IMR-90 (cell line): Measurements from ENCODE around the gene MAPRE2. TPM values are rescaled to one million over a fixed set of nuclear protein-coding genes. Genes with fewer than 3 reads are reported as not detected.

ENCODE experiments used
- ATAC-seq: fragments of 200-7000 bp; cut with Tn5 transposase; 2 replicates; pipeline ENCODE4 v1.9.1; 2020; ENCODE audit warnings: low read depth, mild to moderate bottlenecking, moderate library complexity
- BruUV-seq: library from RNA; stranded (reverse); fragments of 400-500 nt; replicated peaks from 2 replicates; lab custom pipeline; 2021; lab: Mats Ljungman, UMichigan
- CTCF ChIA-PET: fragments of 300-600 bp; formaldehyde crosslinking; extraction: SDS; loops from one replicate; lab custom pipeline; 2021; ENCODE audit warnings: antibody characterized with exemption; lab: Yijun Ruan, JAX
- POLR2A ChIA-PET: fragments of 300-600 bp; sonication (Branson Sonifier 250); formaldehyde crosslinking; loops from one replicate; lab custom pipeline; 2022; ENCODE audit warnings: antibody characterized with exemption; ENCODE audit not compliant: unreplicated experiment; lab: Charles Lee
- DNase-seq: peaks from one replicate; pipeline ENCODE4 v3.0.0; 2013
- H2AFZ ChIP-seq: replicated peaks from 2 replicates; pipeline ENCODE3; 2013; ENCODE audit warnings: low read length, mild to moderate bottlenecking; ENCODE audit not compliant: poor library complexity
- H2AK5ac ChIP-seq: 2 replicates; pipeline ENCODE4 v1.6.1; 2013; ENCODE audit warnings: low read depth, low read length, inconsistent platforms
- H2AK9ac ChIP-seq: replicated peaks from 2 replicates; pipeline ENCODE3; 2013; ENCODE audit warnings: mild to moderate bottlenecking, low read depth, low read length, moderate library complexity; ENCODE audit not compliant: poor library complexity
- H2BK120ac ChIP-seq: 2 replicates; pipeline ENCODE4 v1.6.1; 2013; ENCODE audit warnings: low read depth, low read length, inconsistent platforms
- H2BK15ac ChIP-seq: 3 replicates; pipeline ENCODE4 v1.6.1; 2013; ENCODE audit warnings: low read depth, low read length, inconsistent platforms
- H2BK20ac ChIP-seq: 2 replicates; pipeline ENCODE4 v1.6.1; 2013; ENCODE audit warnings: low read depth, mild to moderate bottlenecking, inconsistent platforms, low read length, moderate library complexity
- H2BK5ac ChIP-seq: 2 replicates; pipeline ENCODE4 v1.6.1; 2013; ENCODE audit warnings: mild to moderate bottlenecking, low read depth, low read length, inconsistent platforms; ENCODE audit not compliant: poor library complexity, severe bottlenecking
- H3K14ac ChIP-seq: replicated peaks from 2 replicates; pipeline ENCODE4 v1.6.1; 2013; ENCODE audit warnings: low read depth, low read length, inconsistent platforms
- H3K18ac ChIP-seq: 2 replicates; pipeline ENCODE4 v1.6.1; 2013; ENCODE audit warnings: low read depth, low read length, control low read depth
- H3K23ac ChIP-seq: 2 replicates; pipeline ENCODE4 v1.6.1; 2013; ENCODE audit warnings: low read depth, low read length, inconsistent platforms
- H3K27ac ChIP-seq: 2 replicates; pipeline ENCODE4 v1.5.1; 2013; ENCODE audit warnings: mild to moderate bottlenecking, control low read depth, low read length; ENCODE audit not compliant: insufficient read depth
- H3K27me3 ChIP-seq: 2 replicates; pipeline ENCODE4 v1.6.1; 2013; ENCODE audit warnings: low read length; ENCODE audit not compliant: control insufficient read depth, insufficient read depth
- H3K36me3 ChIP-seq: 2 replicates; pipeline ENCODE4 v1.6.1; 2013; ENCODE audit warnings: low read length, mixed read lengths; ENCODE audit not compliant: control insufficient read depth, insufficient read depth
- H3K4ac ChIP-seq: 2 replicates; pipeline ENCODE4 v1.6.1; 2013; ENCODE audit warnings: low read depth, low read length, inconsistent platforms
- H3K4me1 ChIP-seq: 2 replicates; pipeline ENCODE4 v1.6.1; 2013; ENCODE audit warnings: low read length, mixed read lengths; ENCODE audit not compliant: control insufficient read depth, insufficient read depth
- H3K4me2 ChIP-seq: 2 replicates; pipeline ENCODE4 v1.6.1; 2013; ENCODE audit warnings: low read depth, mild to moderate bottlenecking, control low read depth, low read length, moderate library complexity
- H3K4me3 ChIP-seq: 2 replicates; pipeline ENCODE4 v1.5.1; 2013; ENCODE audit warnings: low read depth, mild to moderate bottlenecking, control low read depth, low read length, moderate library complexity; ENCODE audit not compliant: insufficient read depth
- H3K56ac ChIP-seq: 2 replicates; pipeline ENCODE4 v1.6.1; 2013; ENCODE audit warnings: low read length, inconsistent platforms; ENCODE audit not compliant: insufficient read depth; ENCODE audit errors: extremely low read depth
- H3K79me1 ChIP-seq, 2 experiments: 2 replicates each; pipeline ENCODE4 v1.6.1; 2013; ENCODE audit warnings: low read length in 2 of 2, inconsistent platforms in 1 of 2, low read depth in 1 of 2
- H3K9ac ChIP-seq: 2 replicates; pipeline ENCODE4 v1.6.1; 2013; ENCODE audit warnings: low read depth, low read length, control low read depth
- H3K9me1 ChIP-seq: 2 replicates; pipeline ENCODE4 v1.6.1; 2013; ENCODE audit warnings: low read length, inconsistent platforms; ENCODE audit not compliant: insufficient read depth
- H3K9me3 ChIP-seq: 2 replicates; pipeline ENCODE4 v1.6.1; 2013; ENCODE audit warnings: low read length; ENCODE audit not compliant: control insufficient read depth, insufficient read depth
- H4K20me1 ChIP-seq: 2 replicates; pipeline ENCODE4 v1.6.1; 2013; ENCODE audit warnings: low read length, inconsistent platforms; ENCODE audit not compliant: insufficient read depth
- H4K5ac ChIP-seq: 2 replicates; pipeline ENCODE4 v1.6.1; 2013; ENCODE audit warnings: mild to moderate bottlenecking, low read depth, low read length, control low read depth
- H4K8ac ChIP-seq, 2 experiments: 2 replicates each; pipeline ENCODE4 v1.6.1; 2013; ENCODE audit warnings: low read depth in 2 of 2, low read length in 2 of 2, control low read depth in 1 of 2, inconsistent platforms in 1 of 2
- H4K91ac ChIP-seq: 2 replicates; pipeline ENCODE4 v1.6.1; 2013; ENCODE audit warnings: low read depth, low read length, inconsistent platforms; ENCODE audit not compliant: insufficient read depth
- BHLHE40 ChIP-seq: fragments of 150-350 bp; IDR thresholded peaks from 2 replicates; pipeline ENCODE4 v1.6.1; 2016; ENCODE audit warnings: mild to moderate bottlenecking, low read depth, low read length
- CEBPB ChIP-seq: IDR thresholded peaks from 2 replicates; pipeline ENCODE4 v1.6.1; 2012; ENCODE audit warnings: low read depth, low read length, improper control_type of control experiment
- CHD1 ChIP-seq: IDR thresholded peaks from 2 replicates; pipeline ENCODE4 v1.6.1; 2012; ENCODE audit warnings: low read depth, low read length, improper control_type of control experiment
- CTCF ChIP-seq: conservative IDR thresholded peaks from 2 replicates; pipeline ENCODE4 v1.5.1; 2012; ENCODE audit warnings: mild to moderate bottlenecking, low read depth, low read length, improper control_type of control experiment
- ELK1 ChIP-seq: fragments of 150-350 bp; IDR thresholded peaks from 2 replicates; pipeline ENCODE4 v1.6.1; 2016; ENCODE audit warnings: low read depth, mild to moderate bottlenecking, low read length, moderate library complexity, borderline replicate concordance
- FOS ChIP-seq: fragments of 150-350 bp; IDR thresholded peaks from 2 replicates; pipeline ENCODE4 v1.6.1; 2016; ENCODE audit warnings: low read depth, low read length
- MAFK ChIP-seq: IDR thresholded peaks from 2 replicates; pipeline ENCODE4 v1.6.1; 2012; ENCODE audit warnings: low read depth, low read length, improper control_type of control experiment
- MAZ ChIP-seq: IDR thresholded peaks from 2 replicates; pipeline ENCODE4 v1.6.1; 2012; ENCODE audit warnings: low read depth, mild to moderate bottlenecking, low read length, improper control_type of control experiment, moderate library complexity, borderline replicate concordance
- MXI1 ChIP-seq: IDR thresholded peaks from 2 replicates; pipeline ENCODE4 v1.6.1; 2012; ENCODE audit warnings: low read depth, mild to moderate bottlenecking, low read length, moderate library complexity, borderline replicate concordance
- NFE2L2 ChIP-seq: fragments of 150-350 bp; IDR thresholded peaks from 2 replicates; pipeline ENCODE4 v1.6.1; 2016; ENCODE audit warnings: low read depth, mild to moderate bottlenecking, low read length
- POLR2A ChIP-seq: IDR thresholded peaks from 2 replicates; pipeline ENCODE4 v1.6.1; 2012; ENCODE audit warnings: mild to moderate bottlenecking, low read depth, low read length
- RAD21 ChIP-seq: IDR thresholded peaks from 2 replicates; pipeline ENCODE4 v1.6.1; 2012; ENCODE audit warnings: low read length, improper control_type of control experiment
- RCOR1 ChIP-seq: IDR thresholded peaks from 2 replicates; pipeline ENCODE4 v1.6.1; 2012; ENCODE audit warnings: mild to moderate bottlenecking, low read length, improper control_type of control experiment; ENCODE audit not compliant: insufficient replicate concordance
- RFX5 ChIP-seq: IDR thresholded peaks from 2 replicates; pipeline ENCODE4 v1.8.0; 2012; ENCODE audit warnings: low read depth, mild to moderate bottlenecking, low read length, moderate library complexity
- SMC3 ChIP-seq: fragments of 150-350 bp; IDR thresholded peaks from 2 replicates; pipeline ENCODE4 v1.6.1; 2016; ENCODE audit warnings: low read depth, mild to moderate bottlenecking, antibody characterized with exemption, low read length, moderate library complexity
- USF2 ChIP-seq: fragments of 150-350 bp; IDR thresholded peaks from 2 replicates; pipeline ENCODE4 v1.6.1; 2017; ENCODE audit warnings: mild to moderate bottlenecking, antibody characterized with exemption, low read length, low read depth
- dilution Hi-C: fragments of 300-500 bp; cut with HindIII; formaldehyde crosslinking; loops from one replicate; pipeline ENCODE4 v1.14.3; 2018; ENCODE audit warnings: low sequenced_read_pairs; ENCODE audit not compliant: unreplicated experiment
- in situ Hi-C: fragments of 300-500 bp; cut with MboI; formaldehyde crosslinking; loops from 3 replicates; pipeline ENCODE4 v1.14.3; 2019; ENCODE audit warnings: low sequenced_read_pairs, inconsistent platforms, mixed read lengths
- intact Hi-C: fragments of 100-400 bp; cut with micrococcal nuclease; formaldehyde crosslinking; loops from 2 replicates; pipeline ENCODE4 v1.10.0; 2022
- polyA plus RNA-seq, 3 experiments: library from polyadenylated mRNA; depleted of rRNA; stranded (reverse); fragments of >200 nt; gene quantifications; 2 replicates each; pipeline ENCODE4 v1.2.3, GENCODE V29; 2012; ENCODE audit warnings: low replicate concordance in 1 of 3
- total RNA-seq: library from RNA; depleted of rRNA; stranded (reverse); fragments of >200 nt; gene quantifications from 2 replicates; pipeline ENCODE4 v1.2.3, GENCODE V29; 2012

Gene MAPRE2
- total and polyA plus RNA-seq, 2 of the 4 experiments (the other 2 are of a cell fraction) = 19.6 to 23.8 TPM

- H3K9ac ChIP-seq = no peak overlapping the region
- no peaks in the 10 kb centered on the region for H3K4me1 ChIP-seq
- dilution Hi-C loops (no loop called here), intact Hi-C loops (no loop called here), in situ Hi-C loops (no loop called here)
- H2AK9ac ChIP-seq = no peak overlapping the region
- H3K14ac ChIP-seq = no peak overlapping the region
- H2BK20ac ChIP-seq = no peak overlapping the region
- H3K27me3 ChIP-seq = no peaks in the 10 kb centered on the region
- no peaks in the 10 kb centered on the region for H4K20me1 ChIP-seq
- H3K36me3 ChIP-seq = no peaks in the 10 kb centered on the region
- H2BK15ac ChIP-seq = no peak overlapping the region
- H2BK120ac ChIP-seq = no peak overlapping the region
- H3K9me1 ChIP-seq = peaks cover 3% of the 10 kb centered on the region; the same call in 1 of the 2 replicates
- H4K91ac ChIP-seq = no peak overlapping the region
- H3K56ac ChIP-seq = no peak overlapping the region
- H3K18ac ChIP-seq = no peak overlapping the region
- H4K5ac ChIP-seq = no peak overlapping the region
- BruUV-seq = no TSS peak
- no peak overlapping the region for H4K8ac ChIP-seq
- DNase-seq = no peak
- POLR2A ChIA-PET = no interaction called here
- no peaks in the 10 kb centered on the region; a peak in 1 of 4 replicates for H3K79me1 ChIP-seq
- no peak overlapping the region for H3K4me3 ChIP-seq
- H2AK5ac ChIP-seq = no peak overlapping the region
- no peak overlapping the region for H3K4ac ChIP-seq
- H2BK5ac ChIP-seq = no peak overlapping the region
- CTCF ChIA-PET = interaction anchor here (1.7 kb wide), 1 partner anchor 13 kb away, joined by 3 read pairs; no protein-coding TSS in a partner anchor
- H2AFZ ChIP-seq = no peak overlapping the region
- no peaks in the 10 kb centered on the region for H3K9me3 ChIP-seq
- H3K23ac ChIP-seq = no peak overlapping the region
- no peak overlapping the region for H3K4me2 ChIP-seq
- no peak overlapping the region for H3K27ac ChIP-seq
- ATAC-seq = no peak
- TF ChIP-seq BHLHE40 = no peak
- no peak for TF ChIP-seq USF2
- TF ChIP-seq MAZ = no peak
- no peak for TF ChIP-seq CTCF
- TF ChIP-seq FOS = no peak
- TF ChIP-seq MAFK = no peak
- no peak for TF ChIP-seq NFE2L2
- TF ChIP-seq CHD1 = no peak
- no peak for TF ChIP-seq POLR2A
- no peak for TF ChIP-seq RFX5
- TF ChIP-seq CEBPB = no peak
- TF ChIP-seq RCOR1 = no peak
- TF ChIP-seq SMC3 = no peak
- no peak for TF ChIP-seq RAD21
- no peak for TF ChIP-seq MXI1
- TF ChIP-seq ELK1 = no peak
Observed at GRCh38 chr18:35096677-35097011, 55.4 kb downstream of the MAPRE2 start.
